Vagina (tissue), 2 donors: Measurements from ENCODE around the gene KIAA2012.

Experiments used
- POLR2A ChIP-seq, 2 donors: fragments of 450-650 bp; IDR thresholded peaks; one replicate each; pipeline ENCODE4 v1.6.1; 2017; ENCODE audit warnings: antibody characterized with exemption in 2 of 2, mild to moderate bottlenecking in 2 of 2, moderate library complexity in 2 of 2
- POLR2AphosphoS5 ChIP-seq, 2 donors: sonication (generic); formaldehyde crosslinking; IDR thresholded peaks; one replicate each; pipeline ENCODE4 v1.9.0; 2017; ENCODE audit warnings: antibody characterized with exemption in 2 of 2, mild to moderate bottlenecking in 2 of 2, low read depth in 1 of 2; ENCODE audit not compliant: insufficient read depth in 1 of 2
- TF ChIP-seq, protein P1 (sequence below), 3 experiments: fragments of 450-650 bp in 2 of 3; fragments of 200-600 bp in 1 of 3; sonication (generic) in 1 of 3; IDR thresholded peaks; one replicate each; pipeline ENCODE4 v1.5.1; 2017 to 2019; ENCODE audit warnings: antibody characterized with exemption in 3 of 3, mild to moderate bottlenecking in 2 of 3, moderate library complexity in 2 of 3

DNA sequence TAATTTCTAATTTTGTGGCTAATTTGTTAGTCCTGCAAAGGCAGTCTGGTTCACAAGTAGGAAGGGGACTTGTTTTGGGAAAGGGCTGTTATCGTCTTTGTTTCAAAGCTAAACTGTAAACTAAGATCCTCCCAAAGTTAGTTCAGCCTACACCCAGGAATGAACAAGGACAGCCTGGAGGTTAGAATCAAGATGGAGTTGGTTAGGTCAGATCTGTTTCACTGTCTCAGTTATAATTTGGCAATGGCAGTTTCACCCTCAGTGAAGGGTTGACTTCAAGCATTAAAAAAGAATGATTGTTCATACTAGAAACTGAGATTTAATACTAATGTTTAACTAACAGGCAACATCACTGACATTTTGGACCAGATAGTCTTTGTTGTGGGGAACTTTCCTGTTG lies 69.5 kb downstream of the KIAA2012 start:
- TF ChIP-seq POLR2A (IDR thresholded peaks at IDR 0.05) (no peak), POLR2AphosphoS5 (IDR thresholded peaks at IDR 0.05; ENCODE audit: insufficient read depth in 1 of 2, low read depth in 1 of 2) (no peak)
- TF ChIP-seq, protein P1, sequence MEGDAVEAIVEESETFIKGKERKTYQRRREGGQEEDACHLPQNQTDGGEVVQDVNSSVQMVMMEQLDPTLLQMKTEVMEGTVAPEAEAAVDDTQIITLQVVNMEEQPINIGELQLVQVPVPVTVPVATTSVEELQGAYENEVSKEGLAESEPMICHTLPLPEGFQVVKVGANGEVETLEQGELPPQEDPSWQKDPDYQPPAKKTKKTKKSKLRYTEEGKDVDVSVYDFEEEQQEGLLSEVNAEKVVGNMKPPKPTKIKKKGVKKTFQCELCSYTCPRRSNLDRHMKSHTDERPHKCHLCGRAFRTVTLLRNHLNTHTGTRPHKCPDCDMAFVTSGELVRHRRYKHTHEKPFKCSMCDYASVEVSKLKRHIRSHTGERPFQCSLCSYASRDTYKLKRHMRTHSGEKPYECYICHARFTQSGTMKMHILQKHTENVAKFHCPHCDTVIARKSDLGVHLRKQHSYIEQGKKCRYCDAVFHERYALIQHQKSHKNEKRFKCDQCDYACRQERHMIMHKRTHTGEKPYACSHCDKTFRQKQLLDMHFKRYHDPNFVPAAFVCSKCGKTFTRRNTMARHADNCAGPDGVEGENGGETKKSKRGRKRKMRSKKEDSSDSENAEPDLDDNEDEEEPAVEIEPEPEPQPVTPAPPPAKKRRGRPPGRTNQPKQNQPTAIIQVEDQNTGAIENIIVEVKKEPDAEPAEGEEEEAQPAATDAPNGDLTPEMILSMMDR (IDR thresholded peaks at IDR 0.05), result no peak
